GM10248 (cell line): ENCODE results near the gene BRINP3.

Experiments used
- CTCF ChIA-PET: fragments of 300-600 bp; sonication (Branson Sonifier 250); formaldehyde crosslinking; extraction: SDS; loops from one replicate; lab custom pipeline; 2021; ENCODE audit warnings: antibody characterized with exemption; lab: Yijun Ruan, JAX
- POLR2A ChIA-PET: fragments of 350-650 bp; sonication (Branson Sonifier 250); formaldehyde crosslinking; extraction: SDS; loops from one replicate; lab custom pipeline; 2020; ENCODE audit warnings: antibody characterized with exemption; lab: Yijun Ruan, JAX
- DNase-seq: peaks from one replicate; pipeline ENCODE4 v3.0.0; 2012; ENCODE audit errors: extremely low spot score
- CTCF ChIP-seq: IDR thresholded peaks from 2 replicates; pipeline ENCODE4 v1.5.1; 2012; ENCODE audit warnings: mild to moderate bottlenecking, low read depth; ENCODE audit errors: extremely low read depth, missing control alignments, control extremely low read depth

Gene BRINP3

GRCh38 chr1:190464690-190465089 lies 13.0 kb downstream of the BRINP3 start:
- ChIA-PET CTCF (interaction anchor here (0.8 kb wide), 1 partner anchor 36 kb away, joined by 3 read pairs; no protein-coding TSS in a partner anchor), POLR2A (no interaction called here)

DNA sequence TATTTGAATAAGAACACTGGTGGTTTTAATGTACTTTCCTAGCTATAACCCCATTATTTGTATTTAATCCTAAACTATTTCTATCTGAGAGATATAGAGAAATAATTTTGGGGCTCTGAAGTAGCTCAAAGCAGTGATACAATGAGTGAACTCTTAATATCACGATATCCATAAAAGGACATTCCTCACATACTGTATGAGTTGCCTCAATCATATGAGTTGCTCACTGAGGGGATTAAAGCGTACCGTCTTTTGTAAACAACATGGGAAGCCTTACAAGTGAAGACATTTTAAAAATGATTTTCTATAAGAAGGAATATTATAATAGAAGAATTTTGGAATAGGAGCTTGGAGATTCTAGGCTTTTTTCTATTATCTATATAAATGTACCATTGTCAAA lies 21.5 kb downstream of the BRINP3 start:
- CTCF ChIA-PET: interaction anchor here (1.2 kb wide), 1 partner anchor 12 kb away, joined by 3 read pairs; no protein-coding TSS in a partner anchor
- DNase-seq: no peak
- TF ChIP-seq CTCF: no peak
- POLR2A ChIA-PET: no interaction called here

More at GRCh38 chr1:190464690-190465089, 13.0 kb downstream of the BRINP3 start:
- no peak for TF ChIP-seq CTCF
- DNase-seq: no peak

DNA sequence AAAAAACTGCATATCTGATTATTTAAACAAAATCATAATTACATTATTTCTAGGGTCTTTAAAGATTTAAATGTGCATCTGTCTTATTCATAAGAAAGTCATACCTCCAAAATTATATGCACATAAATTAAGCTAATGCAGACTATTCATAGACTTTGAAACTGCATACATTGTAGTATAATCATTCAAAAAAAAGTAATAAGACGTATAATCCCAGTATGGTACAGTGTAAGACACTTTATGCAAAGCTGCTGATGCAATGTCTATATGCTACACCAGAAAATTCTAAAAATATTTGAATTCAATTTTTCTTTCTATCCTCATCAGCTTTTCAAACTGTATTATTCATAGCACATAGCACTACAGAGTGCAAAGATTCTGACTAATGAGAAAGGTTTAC lies 22.0 kb downstream of the BRINP3 start:
- TF ChIP-seq CTCF: no peak
- ChIA-PET POLR2A (no interaction called here), CTCF (interaction anchor here (1.2 kb wide), 1 partner anchor 13 kb away, joined by 3 read pairs; no protein-coding TSS in a partner anchor)
- DNase-seq: no peak

DNA sequence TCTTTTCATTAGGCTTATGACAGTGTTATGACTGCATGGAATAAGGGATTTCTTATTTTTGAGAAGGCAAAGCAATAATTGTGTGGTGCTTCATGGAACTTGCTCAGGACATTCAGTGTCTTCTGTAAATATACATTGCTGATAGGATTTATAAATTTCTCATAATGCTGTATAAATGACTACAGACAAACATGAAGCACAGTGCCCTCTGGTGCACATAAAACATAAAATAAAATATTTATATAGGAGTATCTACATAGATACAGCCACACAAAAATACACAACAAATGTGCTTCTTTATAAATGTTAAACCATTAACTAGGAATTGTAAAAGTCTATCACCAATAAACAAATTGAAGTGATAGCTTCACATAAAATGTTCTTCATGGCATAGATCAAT lies 24.1 kb downstream of the BRINP3 start:
- no peak for TF ChIP-seq CTCF
- CTCF ChIA-PET: no interaction called here
- DNase-seq: no peak
- POLR2A ChIA-PET: no interaction called here

- no peak for TF ChIP-seq CTCF
- no peak for DNase-seq
- ChIA-PET CTCF (interaction anchor here (1.4 kb wide), 1 partner anchor 13 kb away, joined by 3 read pairs; no protein-coding TSS in a partner anchor), POLR2A (no interaction called here)
These were observed 25.3 kb downstream of the BRINP3 start for GRCh38 chr1:190452272-190452848.

DNA sequence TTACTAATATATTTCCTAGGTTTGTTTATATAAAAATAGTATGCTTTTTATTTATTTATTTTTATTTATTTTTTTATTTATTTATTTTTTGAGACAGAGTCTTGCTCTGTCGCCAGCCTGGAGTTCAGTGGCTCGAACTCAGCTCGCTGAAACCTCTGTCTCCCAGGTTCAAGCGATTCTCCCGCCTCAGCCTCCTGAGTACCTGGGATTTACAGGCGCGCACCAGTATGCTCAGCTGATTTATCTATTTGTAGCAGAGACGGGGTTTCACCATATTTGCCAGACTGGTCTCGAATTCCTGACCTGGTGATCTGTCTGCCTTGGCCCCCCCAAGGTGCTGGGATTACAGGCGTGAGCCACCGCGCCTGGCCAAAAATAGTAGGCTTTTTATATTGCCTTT lies 33.2 kb downstream of the BRINP3 start:
- POLR2A ChIA-PET: no interaction called here
- CTCF ChIA-PET: interaction anchor here (1.0 kb wide), 1 partner anchor 17 kb away, joined by 3 read pairs; no protein-coding TSS in a partner anchor
- DNase-seq: no peak
- no peak for TF ChIP-seq CTCF
